GM18858 (cell line): ENCODE results near the gene SLC35B3.
A peak's percentile ranks its signal among the peaks of the same experiment; 100 is the strongest.
"Not testable (repeated sequence)": the region's sequence is repeated elsewhere in the genome, so short reads cannot be mapped to it uniquely, and the experiment has no call there.

Experiments used
- ATAC-seq: cut with Tn5 transposase; IDR thresholded peaks from one replicate; pipeline ENCODE4 v1.9.1; 2021; ENCODE audit not compliant: unreplicated experiment

Gene SLC35B3

DNA sequence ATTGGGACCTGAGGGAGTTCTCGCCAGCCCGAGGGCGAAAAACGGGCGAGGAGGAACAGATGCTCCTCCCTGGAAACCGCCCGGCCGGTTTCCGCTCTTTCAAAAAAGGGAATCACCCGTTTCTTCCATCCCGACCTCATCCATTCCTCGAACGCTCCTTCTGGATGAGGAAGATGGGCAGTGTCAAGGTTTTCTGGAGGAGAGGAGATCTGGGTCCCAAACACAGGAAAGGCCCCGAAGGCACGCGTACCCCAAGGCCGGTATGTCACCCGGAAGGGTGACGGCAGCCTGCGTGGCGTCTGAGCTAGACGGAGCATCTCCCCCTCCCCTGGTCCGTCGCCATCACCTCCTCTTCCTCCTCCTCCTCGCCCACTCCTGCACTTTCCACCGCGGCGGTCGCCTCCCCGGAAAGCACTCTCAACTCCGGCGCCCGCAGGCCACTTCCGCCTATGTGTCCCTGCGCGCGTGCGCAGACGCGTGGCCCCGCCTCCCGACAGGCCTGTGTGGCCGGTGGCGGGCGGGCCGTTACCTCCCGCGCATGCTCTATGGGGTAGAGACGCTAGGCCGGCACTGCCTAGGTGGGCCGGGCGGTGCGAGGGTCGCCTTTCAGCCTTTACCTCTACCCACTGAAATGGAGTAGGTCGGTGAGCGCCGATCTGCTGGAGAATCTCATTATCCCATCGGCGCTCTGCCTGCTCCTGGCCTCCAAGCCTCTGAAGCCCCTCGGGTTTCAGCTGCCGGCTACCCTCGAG lies at the start of gene SLC35B3:
Gene SLC35B3, minus strand, starts transcription at position 453 of the 752 bp plus-strand sequence.
- ATAC-seq, result peak; percentile 93

DNA sequence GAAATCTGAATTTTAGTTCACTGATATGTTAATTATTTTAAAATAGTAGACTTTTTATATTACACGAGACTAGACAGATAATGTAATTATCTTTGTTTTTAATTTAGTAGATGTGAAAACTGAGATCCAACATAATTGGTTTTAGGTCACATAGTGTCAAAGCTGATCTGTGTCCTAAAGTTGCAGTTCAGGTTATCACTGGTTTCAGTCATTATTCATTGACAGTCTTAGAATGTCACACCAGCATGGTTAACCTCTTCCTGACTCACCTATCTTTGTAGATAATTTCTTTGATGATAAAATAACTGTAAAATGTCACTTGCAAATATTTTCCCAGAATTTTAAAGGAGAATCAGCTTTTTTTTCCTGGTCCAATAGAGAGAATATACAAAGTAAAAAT lies 48.3 kb upstream of the SLC35B3 start:
- ATAC-seq, result no peak

DNA sequence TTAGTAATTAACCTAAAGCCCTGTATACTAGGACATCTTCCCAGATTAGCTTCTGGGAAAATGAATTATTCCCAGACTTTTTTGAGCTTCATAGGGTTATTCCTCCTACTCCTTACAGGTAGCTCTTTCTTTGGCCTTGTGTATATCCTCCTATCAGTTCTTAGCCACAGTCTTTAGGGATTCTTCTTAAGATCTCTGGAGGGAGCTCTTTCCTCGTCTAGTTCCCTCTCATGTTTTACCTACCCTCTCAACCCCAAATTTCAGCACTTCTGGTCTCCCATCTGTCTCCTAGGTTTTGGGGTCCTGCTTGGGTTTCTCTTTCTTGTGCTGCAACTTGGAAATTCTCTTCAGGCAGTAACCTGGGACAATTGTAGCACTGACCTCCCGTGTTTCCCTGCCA lies 46.4 kb upstream of the SLC35B3 start:
- ATAC-seq, result peak; percentile 57

DNA sequence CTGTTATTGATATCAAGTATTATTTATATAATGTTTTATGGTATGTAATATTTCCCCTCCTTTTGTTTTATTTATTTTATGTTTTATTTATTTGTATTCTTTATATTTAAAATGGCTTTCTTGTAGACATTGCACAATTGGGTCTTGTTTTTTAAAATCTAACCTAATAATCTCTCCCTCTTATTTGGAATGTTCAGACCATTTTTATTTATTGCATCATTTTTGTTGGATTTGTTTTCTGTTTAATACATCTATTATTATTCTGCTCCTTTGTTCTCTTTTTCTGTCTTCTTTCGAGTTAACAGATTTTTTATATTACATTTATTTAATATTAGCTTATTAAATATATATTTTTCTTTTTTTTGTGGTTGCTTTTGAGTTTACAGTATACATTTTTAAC lies 43.1 kb upstream of the SLC35B3 start:
- ATAC-seq, result no peak

DNA sequence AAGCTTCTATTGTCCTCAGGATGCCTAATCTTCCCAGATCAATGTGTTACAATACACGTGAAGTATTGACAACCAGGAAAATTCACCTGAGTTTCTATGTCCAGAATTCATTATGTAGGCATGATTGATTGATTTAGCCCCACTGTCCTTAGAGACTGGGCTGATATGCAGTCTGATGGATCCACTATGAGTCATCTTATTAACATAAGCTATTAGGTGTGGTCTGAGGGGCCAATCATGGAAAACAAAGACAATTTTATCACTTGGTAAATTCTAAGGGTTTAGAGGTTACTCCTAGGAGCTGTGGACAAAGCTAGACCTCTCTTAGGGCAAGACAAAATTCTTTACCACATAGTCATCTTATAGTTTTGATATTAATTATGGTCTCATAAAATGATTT lies 41.3 kb upstream of the SLC35B3 start:
- ATAC-seq, result no peak

DNA sequence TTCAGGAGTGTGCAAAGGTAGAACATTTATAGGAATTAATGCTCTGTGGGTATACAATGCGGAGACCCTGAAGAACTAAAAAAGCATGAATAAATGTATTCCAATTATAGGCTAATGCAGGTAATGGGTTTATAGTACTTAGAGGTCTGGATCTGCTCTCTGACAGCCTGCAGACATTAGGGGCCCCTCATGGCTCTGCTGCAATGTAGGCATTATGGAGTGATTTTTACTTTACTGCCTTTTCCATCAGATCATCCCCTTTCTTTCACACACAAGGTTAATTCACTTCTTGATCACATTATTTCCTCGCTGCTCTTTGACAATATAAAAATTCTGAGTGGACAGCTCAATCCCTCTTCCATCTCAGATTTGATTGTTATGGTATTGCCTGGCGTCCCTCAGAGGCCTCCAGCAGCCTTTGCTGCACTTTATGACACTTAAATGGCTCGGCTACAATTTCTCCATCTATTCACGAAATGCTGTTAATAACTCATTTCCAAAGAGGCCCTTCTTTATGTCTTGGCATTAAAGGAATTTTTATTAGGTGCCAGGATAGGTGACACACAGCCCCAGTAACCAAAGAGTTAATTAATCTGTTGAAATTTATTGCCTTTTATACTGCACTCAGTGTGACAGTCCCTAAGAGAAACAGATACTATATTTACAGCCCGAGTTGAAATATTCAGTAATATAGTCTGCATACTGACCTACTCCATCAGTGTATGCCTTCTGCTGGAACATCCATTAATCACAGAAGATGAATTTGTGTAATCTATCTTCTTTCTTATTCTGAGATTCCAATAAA lies 33.4 kb upstream of the SLC35B3 start:
- no peak for ATAC-seq

DNA sequence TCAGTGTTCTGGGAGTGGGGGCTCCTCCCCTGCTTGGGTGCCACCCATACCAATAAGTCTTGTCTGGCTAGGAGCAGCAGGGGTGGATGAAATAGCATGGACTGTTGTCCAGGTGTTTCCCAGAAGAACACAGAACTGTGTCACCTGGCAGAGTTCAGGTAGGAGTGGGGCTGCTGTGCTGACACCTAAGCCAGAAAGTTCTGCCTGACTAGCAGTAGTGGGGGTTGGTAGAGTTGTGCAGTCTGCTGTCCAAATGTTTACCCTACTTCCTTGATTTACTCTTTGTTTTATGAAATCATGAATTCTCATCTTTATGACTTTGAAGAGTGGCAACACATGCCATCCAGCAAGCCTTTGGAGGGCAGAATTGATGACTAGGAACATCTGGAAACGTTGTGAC lies 27.3 kb upstream of the SLC35B3 start:
- ATAC-seq, result no peak

DNA sequence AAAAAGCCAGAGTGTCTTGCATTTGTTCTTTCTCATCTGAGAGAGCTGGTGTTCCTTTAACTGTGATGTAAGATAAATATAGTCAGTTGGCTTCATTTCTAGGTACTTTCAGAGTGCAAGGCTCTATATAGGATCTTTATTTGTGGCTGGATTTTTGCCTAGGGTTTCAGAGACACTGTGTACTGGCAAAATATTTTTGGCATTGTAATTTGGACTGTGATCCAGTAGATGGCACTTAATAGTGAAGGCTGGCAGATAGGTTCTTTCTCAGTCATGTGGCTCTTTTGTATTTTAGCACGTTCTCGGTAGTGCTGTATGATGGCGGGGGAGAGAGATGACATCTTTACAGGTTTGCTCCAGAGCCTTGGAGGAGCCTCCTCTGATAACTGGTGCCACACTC lies 26.8 kb upstream of the SLC35B3 start:
- no peak for ATAC-seq

DNA sequence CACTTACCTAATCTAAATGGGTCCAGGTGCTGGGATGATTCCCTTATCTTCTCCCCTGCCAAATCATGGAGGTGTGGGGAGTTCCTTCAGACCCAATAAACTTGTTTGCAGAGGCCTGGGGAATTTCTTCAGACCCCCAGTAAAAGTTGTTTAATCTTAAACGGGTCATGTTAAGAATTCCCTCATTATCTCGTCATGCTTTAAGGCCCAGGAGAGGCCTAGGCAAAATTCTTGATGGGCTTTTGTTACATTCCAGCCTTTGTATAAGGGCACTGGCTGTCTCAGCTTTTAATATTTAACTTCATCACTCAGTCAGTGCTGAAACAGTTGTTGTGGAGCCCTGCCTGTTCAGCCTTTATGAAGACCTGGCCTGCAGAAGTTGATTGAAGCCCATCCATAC lies 11.0 kb upstream of the SLC35B3 start:
- ATAC-seq, result no peak

DNA sequence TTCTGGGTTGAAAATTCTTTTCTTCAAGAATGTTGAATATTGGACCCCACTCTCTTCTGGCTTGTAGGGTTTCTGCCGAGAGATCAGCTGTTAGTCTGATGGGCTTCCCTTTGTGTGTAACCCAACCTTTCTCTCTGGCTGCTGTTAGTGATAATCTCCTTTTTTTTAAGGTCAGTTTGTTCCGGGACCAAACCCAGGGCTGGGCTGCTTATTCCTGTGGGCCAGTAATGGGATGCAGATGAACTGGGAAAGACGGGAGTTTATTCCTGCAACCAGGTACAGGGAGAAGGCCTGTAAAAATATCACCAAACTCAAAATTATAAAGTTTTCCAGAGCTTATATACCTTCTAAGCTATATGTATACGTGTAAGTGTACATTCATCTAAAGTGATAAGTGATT lies 10.6 kb upstream of the SLC35B3 start:
- ATAC-seq, result not testable (repeated sequence)

DNA sequence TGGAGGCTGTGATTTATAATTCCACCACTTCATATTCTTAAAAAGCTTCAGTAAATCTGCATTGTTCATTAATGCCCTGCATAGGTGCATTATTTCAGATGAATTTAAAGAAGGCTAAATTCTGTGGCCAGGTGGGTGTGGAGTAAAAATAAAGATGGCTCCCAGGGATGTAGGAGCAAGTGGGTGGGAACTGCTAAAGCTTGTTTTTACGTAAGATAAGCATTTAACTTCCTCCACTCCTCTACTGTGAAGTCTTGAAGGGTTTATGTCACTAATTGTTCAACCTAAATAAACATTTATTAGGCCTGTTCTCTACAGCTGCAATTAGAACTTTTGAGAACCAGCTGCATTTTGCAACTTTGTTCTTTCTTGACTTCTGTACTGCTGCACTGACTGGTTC lies 6.8 kb upstream of the SLC35B3 start:
- no peak for ATAC-seq

DNA sequence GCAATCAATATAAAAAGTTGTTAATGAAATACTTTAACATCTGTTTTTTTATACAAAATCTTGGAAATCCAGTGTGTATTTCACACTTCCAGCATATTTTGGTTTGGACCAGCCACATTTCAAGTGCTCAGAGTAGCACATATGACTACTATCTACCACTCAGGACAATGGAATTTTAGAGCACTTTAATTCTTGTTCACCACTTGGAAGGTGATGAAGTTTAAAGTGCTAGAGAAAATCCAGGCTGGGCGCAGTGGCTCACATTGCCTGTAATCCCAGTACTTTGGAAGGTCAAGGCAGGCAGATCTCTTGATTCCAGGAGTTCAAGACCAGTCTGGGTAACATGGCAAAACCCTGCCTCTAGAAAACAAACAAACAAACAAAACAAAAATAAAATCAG lies 6.1 kb upstream of the SLC35B3 start:
- no peak for ATAC-seq

DNA sequence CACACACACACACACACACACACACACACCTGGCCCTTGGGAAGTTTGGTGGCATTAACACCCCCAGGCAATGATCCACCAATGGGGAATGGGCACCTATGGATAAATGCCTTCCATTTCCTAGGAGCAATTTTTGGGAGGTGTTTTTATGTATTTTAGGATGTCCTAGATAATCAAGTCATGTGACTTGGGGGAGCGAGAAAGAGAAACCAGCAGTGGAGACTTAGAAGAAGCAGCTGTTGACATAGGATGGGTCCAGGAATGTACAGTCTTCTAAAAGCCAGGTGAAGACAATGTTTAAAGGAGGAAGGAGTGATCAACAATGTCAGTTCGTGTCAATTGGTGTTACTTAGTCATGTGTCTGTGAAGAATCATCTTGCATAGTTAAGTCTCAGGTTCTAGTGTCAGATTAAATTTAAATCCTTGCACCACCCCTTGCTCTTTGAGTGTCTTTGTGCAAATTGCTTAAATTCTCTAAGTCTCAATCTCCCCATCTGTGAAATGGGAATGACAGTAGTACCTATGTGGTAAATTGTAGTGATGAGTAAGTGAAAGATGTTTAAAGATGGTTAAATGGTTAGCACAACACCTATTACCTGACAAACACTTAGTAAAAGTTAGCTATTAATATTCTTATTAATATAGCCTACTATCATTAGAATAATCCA lies 4.4 kb upstream of the SLC35B3 start:
- ATAC-seq, result no peak

DNA sequence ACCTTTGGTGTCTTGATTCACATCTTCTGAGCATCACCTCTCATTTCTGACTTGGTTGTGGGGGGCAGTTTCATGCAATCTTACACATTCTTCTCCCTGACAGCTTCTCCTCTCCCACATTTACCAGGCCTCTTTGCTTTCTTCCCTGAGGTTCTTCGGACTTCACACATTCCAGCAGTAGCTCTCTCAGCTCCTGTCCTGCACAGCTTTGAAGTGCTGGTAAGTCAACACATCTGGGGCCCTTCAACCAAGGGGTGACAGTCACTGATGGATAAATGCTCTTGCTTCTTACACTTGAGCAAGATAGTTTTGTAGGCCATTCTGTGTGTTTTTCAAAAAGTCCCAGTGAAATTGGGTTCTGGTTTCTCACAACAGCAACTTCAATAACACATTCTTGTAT lies 2.5 kb upstream of the SLC35B3 start:
- ATAC-seq, result no peak

DNA sequence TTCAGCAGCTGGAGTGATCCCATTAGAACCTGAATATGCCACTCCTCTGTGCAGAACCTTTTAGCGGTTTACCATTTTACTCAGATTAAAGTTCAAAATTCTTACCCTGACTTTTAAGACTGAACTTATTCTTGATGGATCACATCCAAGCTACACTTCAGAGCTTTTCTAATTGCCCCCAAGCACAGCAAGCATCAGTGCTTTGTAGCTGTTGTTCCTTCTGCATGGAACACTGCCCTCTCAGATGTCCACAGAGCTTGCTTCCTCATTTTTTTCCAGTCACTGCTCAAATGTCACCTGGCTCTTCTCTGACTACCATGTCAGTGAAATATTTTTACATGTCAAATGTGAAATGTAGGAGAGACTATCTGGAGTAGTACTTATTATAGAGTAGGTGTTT lies 1.6 kb upstream of the SLC35B3 start:
- no peak for ATAC-seq

DNA sequence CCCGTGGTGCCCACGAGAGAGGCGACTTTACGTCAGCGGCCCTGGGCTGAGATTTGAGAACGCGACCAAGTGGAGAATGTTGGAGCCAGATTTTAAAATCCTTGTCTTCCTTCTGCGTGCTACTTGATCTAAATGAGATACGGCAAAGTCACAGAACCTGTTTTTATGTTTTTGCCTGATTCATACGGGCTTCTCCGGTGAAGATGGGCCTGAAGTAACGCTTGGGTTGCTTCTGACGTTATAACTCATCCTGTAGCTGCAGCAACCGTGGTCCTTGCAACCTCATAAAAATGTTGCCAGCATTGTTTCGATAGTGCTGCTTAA lies 462 bp upstream of the SLC35B3 start:
- no peak for ATAC-seq

DNA sequence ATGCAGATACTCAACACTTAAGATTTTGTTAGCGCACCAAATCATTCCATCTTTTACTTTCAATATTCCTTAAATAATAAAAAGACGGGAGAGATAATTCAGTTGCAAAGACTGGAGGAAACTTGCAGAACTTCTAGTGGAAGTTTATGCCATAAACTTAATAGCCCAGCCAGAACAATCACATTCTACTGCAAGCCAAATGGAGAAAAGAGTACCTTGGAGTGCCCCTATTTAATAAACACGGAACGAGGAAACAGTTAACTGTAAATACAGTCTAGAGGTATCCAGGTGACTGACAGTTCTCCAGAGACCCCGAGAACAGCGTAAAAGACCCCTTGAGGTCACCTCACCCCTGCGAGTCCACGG lies 635 bp downstream of the SLC35B3 start:
- peak; percentile 11 for ATAC-seq

DNA sequence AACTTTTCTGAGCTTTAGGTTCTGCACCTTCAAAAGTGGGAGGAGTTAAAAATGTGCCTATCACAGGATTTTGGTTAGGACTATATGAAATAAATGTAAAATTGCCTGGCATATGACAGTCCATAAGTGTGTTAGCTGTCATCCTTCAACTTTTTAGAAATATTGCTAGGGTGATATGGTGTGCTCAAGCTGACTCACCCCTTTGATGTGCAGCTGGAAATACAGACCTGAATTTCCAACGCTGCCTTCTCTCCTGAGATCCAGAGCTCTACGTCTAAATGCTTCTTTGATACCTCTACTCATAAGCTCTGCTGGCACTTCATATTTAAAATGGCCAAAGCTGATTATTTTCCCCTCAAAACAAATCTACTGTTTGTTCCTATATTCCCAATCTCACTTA lies 2.7 kb downstream of the SLC35B3 start:
- ATAC-seq, result no peak

DNA sequence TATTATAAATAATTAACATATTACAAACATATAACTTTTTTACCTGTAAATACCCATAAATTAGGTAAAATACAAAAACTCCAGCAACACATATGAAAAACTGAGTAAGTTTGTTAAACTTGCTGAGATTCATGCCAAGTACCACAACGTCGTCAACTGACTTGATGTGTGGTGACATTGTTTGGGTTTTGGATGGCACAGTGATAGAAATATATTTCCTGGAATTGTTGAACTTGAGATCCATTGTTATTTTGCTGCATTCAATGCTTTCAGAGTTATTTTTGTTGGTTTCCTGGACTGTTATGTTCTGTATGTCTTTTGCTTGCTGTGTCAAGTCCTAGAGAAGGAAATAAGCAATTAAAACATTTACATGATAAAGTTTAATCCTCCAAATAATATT lies 5.5 kb downstream of the SLC35B3 start:
- no peak for ATAC-seq

DNA sequence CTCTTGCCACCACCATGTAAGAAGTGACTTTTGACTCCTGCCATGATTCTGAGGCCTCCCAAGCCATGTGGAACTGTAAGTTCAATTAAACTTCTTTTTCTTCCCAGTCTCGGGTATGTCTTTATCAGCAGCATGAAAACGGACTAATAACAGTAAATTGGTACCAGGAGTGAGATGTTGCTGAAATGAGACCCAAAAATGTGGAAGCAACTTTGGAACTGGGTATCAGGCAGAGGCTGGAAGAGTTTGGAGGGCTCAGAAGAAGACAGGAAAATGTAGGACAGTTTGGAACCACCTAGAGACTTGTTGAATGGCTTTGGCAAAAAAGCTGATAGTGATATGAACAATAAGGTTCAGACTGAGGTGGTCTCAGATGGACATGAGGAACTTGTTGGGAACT lies 8.8 kb downstream of the SLC35B3 start:
- ATAC-seq, result not testable (repeated sequence)

DNA sequence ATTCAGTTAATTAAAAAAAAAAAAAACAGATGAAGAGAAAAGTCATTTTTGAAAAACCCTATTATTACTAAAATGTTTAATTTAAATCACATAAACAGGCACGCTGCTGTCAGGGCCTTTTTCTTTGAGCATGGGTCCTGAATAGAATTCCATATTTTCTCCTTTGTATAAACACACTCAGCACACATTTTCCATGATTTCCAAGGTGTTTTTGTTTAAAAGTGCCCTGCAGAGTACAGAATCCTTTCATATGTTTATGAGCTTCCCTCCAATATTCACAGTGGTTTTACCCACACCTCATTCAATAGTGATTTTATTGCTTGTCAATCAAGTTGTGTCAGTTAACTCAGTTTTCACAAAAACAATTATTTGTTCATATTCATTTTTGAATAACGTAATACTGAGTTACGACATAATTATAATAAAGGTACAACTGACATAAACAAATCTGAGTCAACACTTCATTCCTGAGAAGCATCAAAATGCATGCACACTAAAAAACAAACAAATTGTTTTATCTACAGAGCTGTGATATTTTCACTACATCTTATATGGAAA lies 15.2 kb downstream of the SLC35B3 start:
- ATAC-seq, result no peak

DNA sequence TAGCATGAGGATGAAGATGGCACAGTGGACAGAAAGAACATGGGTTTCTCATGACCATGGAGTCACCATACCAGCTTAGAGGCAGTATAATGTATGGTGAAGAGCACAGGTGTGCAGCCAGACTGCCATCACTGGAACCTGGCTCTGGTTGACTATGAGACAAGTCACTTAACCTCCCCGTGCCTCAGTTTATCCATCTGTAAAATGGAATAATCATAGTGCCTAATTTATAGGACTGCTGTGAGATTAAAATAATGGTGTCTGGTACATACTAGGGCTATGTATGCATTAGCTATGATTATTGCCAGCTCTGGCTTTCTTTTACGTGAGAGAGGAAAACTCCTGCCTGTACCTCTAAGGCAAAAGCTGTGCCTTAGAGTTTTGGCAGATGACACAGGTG lies 19.4 kb downstream of the SLC35B3 start:
- no peak for ATAC-seq
